ENCODE measurements around the gene NUCKS1.
"Not testable (repeated sequence)": the region's sequence is repeated elsewhere in the genome, so short reads cannot be mapped to it uniquely, and the experiment has no call there.

NUCKS1 gene

DNA sequence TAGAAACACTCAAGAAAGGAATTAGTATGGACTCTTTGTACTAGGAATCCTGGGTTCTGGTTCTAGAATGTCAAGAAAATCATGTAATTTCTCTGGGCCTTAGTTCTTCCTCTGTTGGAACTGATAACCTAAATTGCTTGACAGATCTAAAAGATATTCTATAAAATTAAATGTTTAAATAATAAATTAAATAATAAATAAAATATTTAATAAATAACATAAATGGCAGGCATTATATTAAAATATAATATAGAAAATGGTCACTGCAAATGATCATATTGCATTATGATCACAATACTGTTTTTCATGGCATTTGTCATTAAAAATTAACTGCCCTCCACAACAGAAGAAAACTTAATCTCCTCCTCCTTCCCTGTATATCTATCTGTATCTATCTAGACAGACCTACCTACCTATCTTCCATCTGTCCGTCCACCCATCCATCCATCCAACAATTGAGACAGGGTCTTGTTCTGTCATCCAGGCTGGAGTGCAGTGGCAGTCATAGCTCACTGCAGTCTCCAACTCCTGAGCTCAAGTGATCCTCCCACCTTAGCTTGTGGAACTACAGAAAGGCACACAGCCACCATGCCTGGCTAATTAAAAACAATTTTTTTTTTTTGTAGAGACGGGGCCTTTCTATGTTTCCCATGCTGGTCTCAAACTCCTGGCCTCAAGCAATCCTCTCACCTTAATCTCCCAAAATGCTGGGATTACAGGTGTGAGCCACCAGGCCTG lies 16.4 kb downstream of the NUCKS1 start:
- H3K27ac ChIP-seq (ENCODE audit: poor library complexity, severe bottlenecking) = no peak overlapping the region
- H3K27me3 ChIP-seq (ENCODE audit: insufficient read depth, poor library complexity, severe bottlenecking) = no peaks in the 10 kb centered on the region
- H3K4me3 ChIP-seq (ENCODE audit: severe bottlenecking) = no peak overlapping the region
- no peaks in the 10 kb centered on the region for H3K9me3 ChIP-seq (ENCODE audit: severe bottlenecking)
- TF ChIP-seq, protein P1, sequence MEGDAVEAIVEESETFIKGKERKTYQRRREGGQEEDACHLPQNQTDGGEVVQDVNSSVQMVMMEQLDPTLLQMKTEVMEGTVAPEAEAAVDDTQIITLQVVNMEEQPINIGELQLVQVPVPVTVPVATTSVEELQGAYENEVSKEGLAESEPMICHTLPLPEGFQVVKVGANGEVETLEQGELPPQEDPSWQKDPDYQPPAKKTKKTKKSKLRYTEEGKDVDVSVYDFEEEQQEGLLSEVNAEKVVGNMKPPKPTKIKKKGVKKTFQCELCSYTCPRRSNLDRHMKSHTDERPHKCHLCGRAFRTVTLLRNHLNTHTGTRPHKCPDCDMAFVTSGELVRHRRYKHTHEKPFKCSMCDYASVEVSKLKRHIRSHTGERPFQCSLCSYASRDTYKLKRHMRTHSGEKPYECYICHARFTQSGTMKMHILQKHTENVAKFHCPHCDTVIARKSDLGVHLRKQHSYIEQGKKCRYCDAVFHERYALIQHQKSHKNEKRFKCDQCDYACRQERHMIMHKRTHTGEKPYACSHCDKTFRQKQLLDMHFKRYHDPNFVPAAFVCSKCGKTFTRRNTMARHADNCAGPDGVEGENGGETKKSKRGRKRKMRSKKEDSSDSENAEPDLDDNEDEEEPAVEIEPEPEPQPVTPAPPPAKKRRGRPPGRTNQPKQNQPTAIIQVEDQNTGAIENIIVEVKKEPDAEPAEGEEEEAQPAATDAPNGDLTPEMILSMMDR (IDR thresholded peaks at IDR 0.05; ENCODE audit: poor library complexity, severe bottlenecking) = no peak
- ATAC-seq (ENCODE audit: low read depth) = no peak
- H3K4me1 ChIP-seq (ENCODE audit: insufficient read depth, poor library complexity, severe bottlenecking) = no peaks in the 10 kb centered on the region
- no peak for DNase-seq (ENCODE audit: low spot score)
- H3K36me3 ChIP-seq (ENCODE audit: low read depth) = peaks cover 92% of the 10 kb centered on the region

DNA sequence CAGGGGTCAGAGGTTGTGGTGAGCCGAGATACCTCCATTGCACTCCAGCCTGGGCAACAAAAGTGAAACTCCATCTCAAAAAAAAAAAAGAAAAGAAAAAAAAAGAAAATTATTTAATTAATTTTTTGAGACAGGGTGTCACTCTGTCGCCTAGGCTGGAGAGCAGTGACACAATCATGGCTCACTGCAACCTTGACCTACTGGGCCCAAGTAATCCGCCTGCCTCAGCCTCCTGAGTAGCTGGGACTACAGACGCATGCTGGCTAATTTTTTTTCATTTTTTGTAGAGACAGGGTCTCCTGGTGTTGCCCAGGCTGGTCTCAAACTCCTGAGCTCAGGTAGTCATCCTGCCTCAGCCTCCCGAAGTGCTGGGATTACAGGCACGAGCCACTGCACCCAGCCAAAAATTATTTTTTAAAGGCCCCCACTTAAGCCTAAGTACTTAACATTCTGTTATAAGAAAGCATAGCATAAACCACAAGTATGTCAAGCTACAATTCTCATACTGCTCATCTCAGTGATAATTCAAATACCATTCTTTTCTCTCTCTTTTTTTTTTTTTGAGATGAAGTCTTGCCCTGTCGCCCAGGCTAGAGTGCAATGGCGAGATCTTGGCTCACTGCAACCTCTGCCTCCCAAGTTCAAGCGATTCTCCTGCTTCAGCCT lies 19.9 kb downstream of the NUCKS1 start:
- no peaks in the 10 kb centered on the region for H3K27me3 ChIP-seq (ENCODE audit: insufficient read depth, poor library complexity, severe bottlenecking)
- H3K4me3 ChIP-seq (ENCODE audit: severe bottlenecking) = no peak overlapping the region
- H3K4me1 ChIP-seq (ENCODE audit: insufficient read depth, poor library complexity, severe bottlenecking) = no peaks in the 10 kb centered on the region
- no peak for ATAC-seq (ENCODE audit: low read depth)
- DNase-seq (ENCODE audit: low spot score) = no peak
- no peaks in the 10 kb centered on the region for H3K9me3 ChIP-seq (ENCODE audit: severe bottlenecking)
- TF ChIP-seq, protein P1 (IDR thresholded peaks at IDR 0.05; ENCODE audit: poor library complexity, severe bottlenecking) = no peak
- no peak overlapping the region for H3K27ac ChIP-seq (ENCODE audit: poor library complexity, severe bottlenecking)
- H3K36me3 ChIP-seq (ENCODE audit: low read depth) = peaks cover 93% of the 10 kb centered on the region

DNA sequence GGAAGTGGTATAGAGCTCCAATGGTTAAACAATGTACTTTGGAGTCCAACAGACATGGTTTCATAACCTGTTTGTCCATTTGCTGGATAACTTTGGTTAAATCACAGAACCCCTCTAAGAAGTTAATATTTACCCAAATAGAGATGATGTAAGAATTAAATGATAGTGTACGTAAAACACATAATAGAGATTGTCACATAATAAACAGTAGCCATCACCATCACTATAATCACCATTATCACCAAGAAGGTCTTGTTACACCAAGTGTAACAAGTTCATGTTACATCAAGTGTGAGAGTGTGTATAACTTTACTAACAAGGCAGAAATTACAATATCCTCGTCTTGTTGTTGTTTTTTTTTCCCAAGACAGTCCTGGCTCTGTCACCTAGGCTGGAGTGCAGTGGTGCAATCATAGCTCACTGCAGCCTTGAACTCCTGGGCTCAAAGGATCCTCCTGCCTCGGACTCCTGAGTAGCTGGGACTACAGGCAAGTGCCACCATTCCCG lies 23.3 kb downstream of the NUCKS1 start:
- Histone ChIP-seq H3K4me1 (ENCODE audit: insufficient read depth, poor library complexity, severe bottlenecking) (no peaks in the 10 kb centered on the region), H3K27me3 (ENCODE audit: insufficient read depth, poor library complexity, severe bottlenecking) (no peaks in the 10 kb centered on the region), H3K9me3 (ENCODE audit: severe bottlenecking) (no peaks in the 10 kb centered on the region), H3K4me3 (ENCODE audit: severe bottlenecking) (no peak overlapping the region), H3K36me3 (ENCODE audit: low read depth) (peaks cover 97% of the 10 kb centered on the region), H3K27ac (ENCODE audit: poor library complexity, severe bottlenecking) (no peak overlapping the region)
- DNase-seq (ENCODE audit: low spot score) (no peak), ATAC-seq (ENCODE audit: low read depth) (no peak)
- TF ChIP-seq, protein P1 (IDR thresholded peaks at IDR 0.05; ENCODE audit: poor library complexity, severe bottlenecking) = no peak

- DNase-seq (ENCODE audit: low spot score) = no peak
- H3K36me3 ChIP-seq (ENCODE audit: low read depth) = peaks cover 99% of the 10 kb centered on the region
- ATAC-seq (ENCODE audit: low read depth) = no peak
These were observed 24.5 kb downstream of the NUCKS1 start for GRCh38 chr1:205725514-205725913.

GRCh38 chr1:205720740-205721139 lies 29.2 kb downstream of the NUCKS1 start:
- not testable (repeated sequence) for H3K4me3 ChIP-seq (ENCODE audit: severe bottlenecking); H3K27ac ChIP-seq (ENCODE audit: poor library complexity, severe bottlenecking); H3K4me1 ChIP-seq (ENCODE audit: insufficient read depth, poor library complexity, severe bottlenecking); DNase-seq (ENCODE audit: low spot score); H3K27me3 ChIP-seq (ENCODE audit: insufficient read depth, poor library complexity, severe bottlenecking); H3K9me3 ChIP-seq (ENCODE audit: severe bottlenecking); ATAC-seq (ENCODE audit: low read depth)
- H3K36me3 ChIP-seq (ENCODE audit: low read depth) = peaks cover 100% of the 10 kb centered on the region

More at GRCh38 chr1:205725514-205725913, 24.5 kb downstream of the NUCKS1 start:
- TF ChIP-seq, protein P1 (IDR thresholded peaks at IDR 0.05; ENCODE audit: poor library complexity, severe bottlenecking) = no peak
- Histone ChIP-seq H3K4me1 (ENCODE audit: insufficient read depth, poor library complexity, severe bottlenecking) (no peaks in the 10 kb centered on the region), H3K27ac (ENCODE audit: poor library complexity, severe bottlenecking) (no peak overlapping the region), H3K27me3 (ENCODE audit: insufficient read depth, poor library complexity, severe bottlenecking) (no peaks in the 10 kb centered on the region), H3K4me3 (ENCODE audit: severe bottlenecking) (no peak overlapping the region), H3K9me3 (ENCODE audit: severe bottlenecking) (no peaks in the 10 kb centered on the region)
